Measurements from ENCODE around the gene SLC16A4.

- no peak for TF ChIP-seq CTCF (IDR thresholded peaks at IDR 0.05)
- no peak for TF ChIP-seq POLR2A (IDR thresholded peaks at IDR 0.05)
Measured at GRCh38 chr1:110321045-110321444, 69.8 kb downstream of the SLC16A4 start.
